HG02642 (cell line): ENCODE results near the gene GPR84.

Source experiments
- ATAC-seq: cut with Tn5 transposase; IDR thresholded peaks from one replicate; pipeline ENCODE4 v1.9.1; 2021; ENCODE audit warnings: mild to moderate bottlenecking; ENCODE audit not compliant: unreplicated experiment, poor library complexity

Gene GPR84

DNA sequence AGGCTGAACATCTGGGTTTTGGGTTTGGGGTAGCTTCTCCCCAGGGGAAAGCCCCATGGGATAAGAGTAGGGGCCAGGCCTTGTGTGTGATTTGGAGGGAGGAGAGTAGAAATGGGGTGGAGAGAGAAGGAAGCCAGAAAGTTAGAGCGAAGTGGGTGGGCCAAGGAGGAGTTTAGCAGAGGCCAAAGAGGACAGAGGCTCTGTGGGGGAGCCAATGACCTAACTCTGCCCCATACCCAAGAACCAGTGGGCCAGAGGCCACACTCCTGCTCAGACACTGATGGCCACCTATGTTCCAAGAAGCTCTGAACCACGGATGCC lies 10.9 kb upstream of the GPR84 start:
- no peak for ATAC-seq

DNA sequence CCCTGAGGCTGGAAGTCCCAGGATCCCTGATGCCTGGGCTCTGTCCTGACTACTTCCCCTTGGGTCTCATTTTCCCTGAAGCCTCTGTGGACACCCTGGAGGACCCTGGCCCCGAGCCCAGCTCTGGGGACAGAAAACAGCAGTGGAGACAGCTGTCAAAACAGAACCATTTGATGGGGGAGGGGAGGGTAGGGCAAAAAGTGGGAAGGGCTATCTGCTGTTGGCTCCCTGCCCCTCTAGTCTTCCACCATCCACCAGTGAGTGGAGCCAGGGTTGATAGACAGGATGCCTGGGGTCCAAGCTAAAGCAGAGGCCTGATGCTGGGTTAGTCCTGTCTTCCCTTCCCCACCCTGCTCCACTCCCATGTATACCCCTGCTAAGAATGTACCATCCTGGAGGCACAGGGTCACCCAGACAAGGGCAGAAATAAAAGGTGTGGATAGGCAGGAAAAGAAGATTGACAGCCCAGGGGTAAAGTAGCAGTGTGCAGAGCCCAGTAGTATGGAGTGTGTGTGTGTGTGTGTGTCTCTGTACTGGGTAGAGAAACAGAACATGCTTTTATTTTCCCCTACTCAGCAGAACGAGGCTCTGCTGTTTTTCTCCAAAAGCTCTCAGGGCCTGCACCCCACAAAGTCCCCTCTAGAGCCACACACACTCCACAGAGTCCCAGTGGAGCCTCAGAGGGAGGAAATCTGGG lies 10.4 kb upstream of the GPR84 start:
- no peak for ATAC-seq

- no peak for ATAC-seq
Observed at GRCh38 chr12:54373649-54374561, 9.6 kb upstream of the GPR84 start.

DNA sequence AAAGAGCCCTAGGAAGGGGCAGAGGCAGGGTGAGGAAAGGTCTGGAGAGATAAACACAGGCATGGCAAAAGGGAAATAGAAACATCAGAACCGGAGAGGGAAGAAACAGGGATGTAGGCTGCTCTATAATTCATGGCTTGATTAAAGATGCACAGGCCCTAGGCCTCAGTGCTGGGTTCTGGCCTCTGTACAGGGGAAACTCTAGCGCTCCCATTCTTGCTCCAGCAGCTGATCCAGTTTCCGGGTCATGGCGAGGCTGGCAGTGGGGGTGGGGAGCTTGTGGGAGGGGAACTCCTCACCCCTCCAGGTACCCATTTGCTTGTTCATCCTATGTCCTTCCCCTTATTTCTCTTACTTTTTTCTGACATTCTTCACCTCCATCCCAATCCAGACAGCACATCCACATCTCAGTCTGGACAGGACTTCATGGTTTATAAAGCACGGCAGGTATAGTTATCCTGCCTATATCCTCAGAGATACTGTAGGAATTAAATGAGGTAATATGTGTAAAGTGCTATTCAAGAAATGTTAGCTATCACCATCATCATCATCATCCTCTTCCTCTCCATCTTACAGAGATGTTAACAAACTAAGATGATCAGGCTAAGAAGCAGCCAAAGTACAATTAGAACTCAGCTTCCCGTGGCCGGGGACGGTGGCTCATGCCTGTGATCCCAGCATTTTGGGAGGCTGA lies 8.0 kb upstream of the GPR84 start:
- ATAC-seq: no peak

GRCh38 chr12:54371328-54372112 lies 7.2 kb upstream of the GPR84 start:
- ATAC-seq: no peak

- ATAC-seq: peak; percentile 49
Observed at GRCh38 chr12:54370171-54370730, 6.0 kb upstream of the GPR84 start.

GRCh38 chr12:54369597-54370131 lies 5.4 kb upstream of the GPR84 start:
- no peak for ATAC-seq

DNA sequence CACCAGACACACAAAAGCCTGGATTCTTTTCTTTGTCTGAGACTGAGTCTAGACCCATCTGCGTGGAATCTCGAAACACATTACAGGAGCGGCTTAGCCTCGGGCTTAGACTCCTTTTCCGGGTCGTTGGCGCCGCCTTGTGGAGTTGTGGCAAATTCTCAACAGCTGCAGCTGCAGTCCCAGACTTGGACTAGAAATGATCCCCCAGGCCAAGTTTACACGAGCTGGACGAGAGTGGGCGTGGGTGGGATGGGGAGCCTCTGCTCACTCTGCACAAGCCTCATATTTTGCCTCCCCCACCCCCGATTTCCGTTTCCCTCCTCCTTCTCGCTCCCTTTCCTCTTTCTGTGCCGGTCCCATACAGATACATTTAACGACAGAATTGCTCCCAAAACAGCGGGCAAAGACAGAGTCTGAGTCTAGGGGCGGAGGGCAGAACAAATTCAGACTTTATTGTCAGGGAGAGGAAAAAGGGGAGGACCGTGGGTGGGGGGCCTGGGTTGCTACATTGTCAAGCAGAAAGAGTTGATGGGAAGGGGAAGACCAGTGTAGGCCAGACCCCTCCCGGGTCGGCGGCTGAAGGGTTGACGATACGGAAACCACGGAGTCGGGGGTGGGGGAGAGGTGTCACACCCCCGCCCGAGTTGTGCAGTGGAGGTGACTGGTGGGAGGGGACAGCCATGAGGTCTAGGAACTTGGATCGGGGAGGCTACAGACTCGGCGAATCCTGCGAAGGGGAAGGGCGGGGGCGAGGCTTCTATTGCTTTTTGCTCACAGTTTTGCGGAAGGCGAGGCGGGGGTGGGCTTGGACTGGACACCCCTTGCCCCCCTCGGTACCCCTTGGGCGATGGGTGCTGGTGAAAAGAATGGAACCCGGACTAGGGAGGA lies 4.7 kb upstream of the GPR84 start:
- ATAC-seq: peak; percentile 71

DNA sequence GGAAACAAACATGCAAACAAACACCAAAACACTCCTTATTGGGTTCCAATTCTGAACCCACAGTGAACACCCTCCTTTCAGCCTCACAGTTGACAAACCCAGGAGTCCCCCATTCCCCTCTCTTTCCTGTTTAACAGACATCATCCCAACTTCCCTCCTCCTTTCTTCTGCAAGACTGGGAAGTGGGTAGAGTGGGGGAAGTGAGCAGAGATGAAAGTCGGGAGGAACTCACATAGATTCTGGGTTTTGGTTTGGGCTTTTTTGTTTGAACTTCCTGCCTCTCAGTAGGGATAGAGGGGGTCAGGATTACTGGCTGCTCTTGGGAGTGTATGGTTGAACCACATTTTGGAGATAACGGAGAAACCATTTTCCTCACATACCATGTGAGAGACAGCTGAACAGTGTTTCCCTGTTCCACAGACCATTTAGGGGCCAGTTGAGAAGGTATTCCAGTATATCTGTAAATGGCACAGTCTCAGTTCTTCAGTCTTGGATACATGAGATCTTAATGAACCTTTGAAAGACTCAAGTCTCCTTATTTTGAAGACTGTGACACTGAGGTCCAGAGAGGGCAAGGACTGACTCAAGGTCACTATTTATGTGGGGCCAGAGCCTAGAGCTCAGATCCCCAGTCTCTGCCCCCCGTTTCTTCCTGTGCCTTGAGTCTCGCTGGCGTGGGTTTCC lies 3.9 kb upstream of the GPR84 start:
- no peak for ATAC-seq

- ATAC-seq: no peak
Observed at GRCh38 chr12:54363618-54364017, 668 bp downstream of the GPR84 start.

GRCh38 chr12:54363047-54363446 lies 1.2 kb downstream of the GPR84 start:
- ATAC-seq: no peak

DNA sequence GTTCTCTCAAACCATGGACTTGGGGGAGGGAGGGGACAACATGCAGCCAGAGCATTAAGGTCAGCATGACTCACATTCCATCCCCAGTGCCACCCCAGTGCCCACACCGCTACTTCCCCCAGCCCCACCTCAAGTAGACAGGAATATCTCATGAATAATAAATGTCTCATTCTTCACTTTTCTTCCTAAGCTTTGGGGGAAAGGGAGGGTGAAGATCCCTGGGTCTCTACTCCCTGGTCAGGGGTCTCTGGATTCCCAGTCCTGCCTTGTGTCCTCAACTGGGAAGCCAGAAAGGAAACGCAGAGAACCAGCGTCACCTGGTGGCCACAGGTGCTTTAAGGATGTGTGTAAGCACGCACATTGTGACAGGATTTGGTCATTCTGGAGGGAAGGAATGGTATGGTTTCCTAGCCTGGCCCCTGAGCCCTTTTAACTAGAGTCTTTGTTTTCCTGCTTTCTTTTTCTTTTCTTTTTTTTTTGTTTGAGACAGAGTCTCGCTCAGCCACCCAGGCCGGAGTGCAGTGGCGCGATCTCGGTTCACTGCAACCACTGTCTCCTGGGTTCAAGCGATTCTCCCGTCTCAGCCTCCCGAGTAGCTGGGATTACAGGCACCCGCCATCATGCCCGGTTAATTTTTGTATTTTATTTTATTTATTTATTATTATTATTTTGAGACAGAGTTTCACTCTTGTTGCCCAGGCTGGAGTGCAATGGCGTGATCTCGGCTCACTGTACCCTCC lies 3.4 kb downstream of the GPR84 start:
- no peak for ATAC-seq

DNA sequence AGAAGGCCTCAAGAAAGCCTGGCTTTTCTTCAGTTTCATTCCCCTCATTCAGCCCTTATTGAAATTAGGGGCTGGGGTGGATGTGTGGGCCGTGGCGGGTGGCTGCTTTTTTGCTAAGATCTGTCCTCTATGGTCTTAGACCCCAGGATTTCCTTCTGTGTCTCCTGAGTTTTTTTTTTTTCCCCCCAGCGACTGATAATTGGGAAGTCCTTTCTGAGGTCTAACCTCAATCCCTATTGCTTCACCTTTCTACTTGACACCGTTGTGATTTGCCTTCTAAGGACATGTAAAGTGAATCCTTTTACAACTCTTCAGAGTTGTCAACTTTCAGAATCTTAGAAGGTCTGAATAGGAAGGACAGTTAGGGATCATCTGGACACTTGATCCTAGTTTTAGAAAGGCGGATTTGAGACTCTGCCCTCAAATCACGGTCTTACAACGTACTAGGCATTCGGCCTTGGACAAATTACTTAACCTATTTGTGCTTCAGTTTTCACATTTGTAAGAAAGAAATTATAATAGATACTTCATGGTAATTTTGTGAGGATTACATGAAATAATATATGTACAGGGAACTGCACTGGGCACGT lies 4.4 kb downstream of the GPR84 start:
- ATAC-seq: no peak

- peak; percentile 98 for ATAC-seq
Observed at GRCh38 chr12:54358945-54359761, 5.1 kb downstream of the GPR84 start.

DNA sequence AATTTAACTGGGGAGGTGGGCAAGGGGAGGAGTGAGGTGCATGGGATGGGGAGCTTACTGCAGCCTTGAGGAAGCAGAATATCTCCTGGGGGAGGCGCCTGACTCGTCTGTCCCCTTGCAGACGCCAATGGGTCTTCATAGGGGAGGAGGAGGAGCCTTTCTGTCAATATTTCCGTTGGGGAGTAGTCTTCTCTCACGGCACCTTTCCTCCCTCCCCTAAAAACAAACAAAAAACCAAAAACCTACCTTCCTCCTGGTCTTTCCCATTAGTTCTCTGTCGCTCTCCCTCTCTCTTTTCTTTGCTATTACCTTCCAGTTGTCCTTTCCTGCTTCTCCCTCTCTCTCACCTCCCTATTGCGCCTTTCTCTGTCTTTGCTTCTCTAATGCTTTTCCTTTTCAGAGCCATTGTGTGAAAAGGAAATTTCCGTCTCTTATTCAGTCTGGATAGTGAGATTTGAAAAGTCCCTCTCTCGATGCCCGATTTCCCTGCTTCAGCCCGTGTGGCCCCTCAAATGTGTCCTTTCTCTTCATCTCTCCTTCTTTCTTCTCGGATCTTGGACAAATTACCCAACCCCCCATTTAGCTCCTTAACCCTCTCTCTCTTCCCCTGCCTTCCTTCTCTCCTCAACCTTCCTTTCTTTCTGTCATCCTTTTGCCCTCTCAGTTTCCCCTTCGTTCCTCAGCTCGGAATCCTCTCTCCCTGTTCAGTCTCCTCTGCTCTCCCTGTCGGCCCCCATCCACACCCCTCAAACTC lies 5.9 kb downstream of the GPR84 start:
- peak; percentile 20 for ATAC-seq
